ENCODE results near the gene PTPRG. TPM values are rescaled to one million over a fixed set of nuclear protein-coding genes. Genes with fewer than 3 reads are reported as not detected.

PTPRG gene
- total RNA-seq, 1 donor from 2014 or later: 3.7 TPM

DNA sequence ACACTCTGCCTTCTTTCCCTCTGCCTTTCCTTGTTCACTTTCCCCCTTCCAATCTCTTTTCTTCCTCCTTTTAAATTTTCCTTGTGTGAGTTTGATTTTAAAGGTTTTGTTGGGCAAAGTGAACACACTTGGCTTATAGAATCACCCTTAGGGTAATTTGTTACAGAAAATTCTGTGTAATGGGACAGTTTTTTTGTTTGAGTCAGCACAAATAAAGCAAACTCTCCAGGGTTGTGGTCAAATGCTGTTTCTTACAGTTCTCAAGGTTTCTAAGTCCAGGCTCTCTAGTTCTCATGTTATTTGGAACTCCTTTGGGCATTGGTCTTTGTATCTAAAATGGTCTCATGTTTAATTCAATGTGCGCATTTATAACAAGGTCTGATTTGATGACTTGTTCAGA, 307.1 kb downstream of the PTPRG start:
- Mint-ChIP-seq H3K27ac (no peak overlapping the region), H3K27me3 (ENCODE audit: insufficient read depth) (no peaks in the 10 kb centered on the region), H3K4me1 (ENCODE audit: low read depth) (no peaks in the 10 kb centered on the region), H3K4me3 (no peak overlapping the region), H3K9me3 (no peaks in the 10 kb centered on the region), H3K36me3 (ENCODE audit: low read depth) (no peaks in the 10 kb centered on the region)
- intact Hi-C loops (cut with micrococcal nuclease): no loop called here
- DNase-seq (ENCODE audit: low spot score): no peak

DNA sequence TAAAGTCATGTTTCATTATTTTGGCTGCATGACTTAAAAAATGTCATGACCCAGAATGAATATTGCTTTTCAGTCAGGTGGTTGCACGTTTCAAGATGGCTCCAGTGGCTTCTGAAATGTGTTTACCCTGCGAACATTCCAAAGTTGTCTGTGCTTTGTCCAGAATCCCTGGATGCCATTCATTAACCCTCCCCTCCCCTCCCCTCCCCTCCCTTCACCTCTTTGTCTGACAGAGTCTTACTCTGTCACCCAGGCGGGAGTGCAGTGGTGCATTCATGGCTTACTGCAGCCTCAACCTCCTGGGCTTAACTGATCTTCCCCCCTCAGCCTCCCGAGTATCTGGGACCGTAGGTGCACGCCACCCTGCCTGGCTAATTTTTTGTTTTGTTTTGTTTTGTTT, 308.0 kb downstream of the PTPRG start:
- Mint-ChIP-seq H3K36me3 (ENCODE audit: low read depth) (no peaks in the 10 kb centered on the region), H3K4me3 (no peak overlapping the region), H3K27me3 (ENCODE audit: insufficient read depth) (no peaks in the 10 kb centered on the region), H3K27ac (no peak overlapping the region), H3K9me3 (no peaks in the 10 kb centered on the region), H3K4me1 (ENCODE audit: low read depth) (no peaks in the 10 kb centered on the region)
- intact Hi-C loops (cut with micrococcal nuclease): no loop called here
- no peak for DNase-seq (ENCODE audit: low spot score)

DNA sequence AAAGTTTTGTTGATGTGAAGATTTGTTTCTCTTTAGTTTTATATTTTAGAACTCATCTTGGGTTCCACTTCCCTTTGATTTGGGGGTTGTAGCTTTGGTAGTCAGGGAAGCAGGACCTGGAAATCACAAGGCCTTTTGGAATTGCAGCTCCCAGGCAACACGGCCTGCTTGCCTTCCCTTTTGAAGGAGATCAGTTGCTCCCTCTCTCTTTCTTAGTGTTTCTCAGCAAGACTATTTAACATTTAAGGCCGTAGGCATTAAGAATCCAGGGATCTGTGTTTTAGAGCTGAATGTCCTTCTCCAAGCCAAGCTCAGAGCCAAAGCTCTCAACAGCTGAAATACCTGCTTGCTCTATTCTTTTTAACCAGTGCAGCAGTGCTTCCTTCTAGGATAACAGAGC, 310.3 kb downstream of the PTPRG start:
- no peak for DNase-seq (ENCODE audit: low spot score)
- Mint-ChIP-seq H3K27me3 (ENCODE audit: insufficient read depth) (no peaks in the 10 kb centered on the region), H3K4me3 (no peak overlapping the region), H3K4me1 (ENCODE audit: low read depth) (no peaks in the 10 kb centered on the region), H3K36me3 (ENCODE audit: low read depth) (no peaks in the 10 kb centered on the region), H3K27ac (no peak overlapping the region), H3K9me3 (no peaks in the 10 kb centered on the region)
- intact Hi-C loops (cut with micrococcal nuclease): no loop called here

DNA sequence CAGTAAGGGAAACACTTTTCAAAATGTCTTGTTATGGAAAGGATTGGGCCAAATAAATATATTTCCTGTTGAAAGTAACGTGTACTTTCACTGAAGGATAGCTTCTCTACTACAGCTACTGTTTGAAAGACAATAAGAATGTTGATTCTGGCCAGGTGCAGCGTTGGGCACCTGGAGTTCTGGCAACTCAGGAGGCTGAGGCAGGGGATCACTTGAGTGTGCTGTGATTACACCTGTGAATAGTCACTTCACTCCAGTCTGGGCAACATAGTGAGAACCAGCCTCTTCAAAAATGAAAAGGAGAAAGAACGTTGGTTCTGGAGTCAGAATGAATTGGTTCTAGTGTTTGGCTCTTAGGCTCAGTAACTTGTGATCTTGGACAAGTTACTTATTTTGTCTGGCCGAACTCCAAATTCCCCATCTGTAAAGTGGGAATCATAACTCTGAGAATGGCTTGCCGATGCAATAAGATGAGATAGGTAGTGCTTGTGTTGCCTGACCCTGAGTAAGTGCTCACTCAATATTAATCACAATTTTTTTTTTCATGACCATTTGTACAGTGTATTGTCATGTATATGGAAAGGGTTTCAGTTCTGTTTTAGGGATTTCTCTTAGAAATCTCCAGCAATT, 310.8 kb downstream of the PTPRG start:
- no peak for DNase-seq (ENCODE audit: low spot score)
- no peaks in the 10 kb centered on the region for H3K9me3 Mint-ChIP-seq
- H3K4me3 Mint-ChIP-seq: no peak overlapping the region
- intact Hi-C loops (cut with micrococcal nuclease): no loop called here
- H3K27me3 Mint-ChIP-seq (ENCODE audit: insufficient read depth): no peaks in the 10 kb centered on the region
- H3K4me1 Mint-ChIP-seq (ENCODE audit: low read depth): no peaks in the 10 kb centered on the region
- H3K36me3 Mint-ChIP-seq (ENCODE audit: low read depth): no peaks in the 10 kb centered on the region
- H3K27ac Mint-ChIP-seq: no peak overlapping the region

DNA sequence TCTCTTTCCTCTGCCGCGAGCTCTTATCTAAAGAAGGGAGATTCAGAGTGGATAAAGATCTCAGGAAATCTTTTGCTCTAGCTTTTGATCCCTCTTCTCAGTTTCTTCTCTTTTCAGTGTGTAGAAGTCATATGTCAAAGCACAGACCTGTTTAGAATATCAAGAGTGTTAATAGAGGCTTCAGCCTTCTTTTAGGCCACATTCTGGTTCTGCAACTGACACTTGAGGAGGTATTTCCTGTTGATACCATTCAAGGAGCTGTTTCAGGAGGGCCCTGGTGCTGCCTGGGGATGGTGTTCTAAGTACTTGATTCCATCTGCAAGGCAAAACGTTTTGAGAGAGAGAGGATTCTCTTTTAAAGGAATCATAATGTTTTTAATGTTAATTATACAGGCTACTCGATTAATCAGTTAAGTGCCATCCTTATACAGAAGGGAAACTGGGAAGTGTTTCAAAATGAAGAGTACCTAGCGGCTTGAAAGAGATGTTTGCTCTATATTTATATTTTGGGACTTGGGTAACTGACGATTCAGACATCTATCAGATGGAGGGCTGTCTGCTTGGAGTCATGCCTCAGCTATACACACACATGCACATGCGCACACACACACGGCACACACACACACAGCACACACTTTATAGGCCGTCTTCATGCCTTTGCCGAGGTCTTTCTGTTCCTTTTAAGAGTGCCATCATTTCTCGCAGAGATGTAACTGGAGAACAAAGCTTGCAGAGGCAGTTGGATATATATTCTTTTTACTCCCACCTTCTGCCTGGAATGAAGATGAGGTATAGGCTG, 313.9 kb downstream of the PTPRG start:
- Mint-ChIP-seq H3K4me1 (ENCODE audit: low read depth) (no peaks in the 10 kb centered on the region), H3K36me3 (ENCODE audit: low read depth) (no peaks in the 10 kb centered on the region), H3K9me3 (no peaks in the 10 kb centered on the region), H3K4me3 (no peak overlapping the region), H3K27ac (no peak overlapping the region), H3K27me3 (ENCODE audit: insufficient read depth) (peaks cover 4% of the 10 kb centered on the region)
- no peak for DNase-seq (ENCODE audit: low spot score)
- intact Hi-C loops (cut with micrococcal nuclease): no loop called here

DNA sequence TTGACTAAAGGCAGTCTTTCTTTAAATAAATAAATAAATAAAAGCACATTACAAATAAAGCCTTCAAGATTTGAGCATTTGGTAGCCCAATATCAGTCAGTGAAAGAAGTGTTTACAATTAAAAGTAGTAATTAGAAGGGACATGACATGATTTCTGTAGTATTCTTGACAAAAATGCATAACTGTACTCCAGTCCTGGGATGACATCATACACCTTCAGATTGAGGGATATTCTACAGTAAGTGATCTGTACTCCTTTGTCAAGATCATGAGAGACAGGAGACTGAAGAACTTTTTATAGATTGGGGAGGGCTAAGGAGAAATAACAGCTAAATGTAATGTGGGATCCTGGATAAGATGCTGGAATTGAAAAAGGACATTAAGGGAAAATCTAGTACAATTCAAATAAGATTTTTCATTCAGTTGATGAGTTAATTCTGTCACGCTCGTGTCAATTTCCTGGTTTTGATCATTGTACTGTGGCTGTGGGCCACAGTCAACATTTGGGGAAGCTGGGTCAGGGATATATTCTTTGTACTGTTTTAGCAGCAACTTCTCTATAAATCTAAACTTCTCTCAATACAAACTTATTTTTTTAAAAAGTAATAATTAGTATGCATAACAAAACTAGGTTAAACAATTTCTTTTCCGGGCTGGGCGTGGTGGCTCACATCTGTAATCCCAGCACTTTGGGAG, 314.8 kb downstream of the PTPRG start:
- no peak for DNase-seq (ENCODE audit: low spot score)
- Mint-ChIP-seq H3K9me3 (no peaks in the 10 kb centered on the region), H3K27me3 (ENCODE audit: insufficient read depth) (peaks cover 4% of the 10 kb centered on the region), H3K4me3 (no peak overlapping the region), H3K36me3 (ENCODE audit: low read depth) (no peaks in the 10 kb centered on the region), H3K4me1 (ENCODE audit: low read depth) (no peaks in the 10 kb centered on the region), H3K27ac (no peak overlapping the region)
- intact Hi-C loops (cut with micrococcal nuclease): no loop called here

DNA sequence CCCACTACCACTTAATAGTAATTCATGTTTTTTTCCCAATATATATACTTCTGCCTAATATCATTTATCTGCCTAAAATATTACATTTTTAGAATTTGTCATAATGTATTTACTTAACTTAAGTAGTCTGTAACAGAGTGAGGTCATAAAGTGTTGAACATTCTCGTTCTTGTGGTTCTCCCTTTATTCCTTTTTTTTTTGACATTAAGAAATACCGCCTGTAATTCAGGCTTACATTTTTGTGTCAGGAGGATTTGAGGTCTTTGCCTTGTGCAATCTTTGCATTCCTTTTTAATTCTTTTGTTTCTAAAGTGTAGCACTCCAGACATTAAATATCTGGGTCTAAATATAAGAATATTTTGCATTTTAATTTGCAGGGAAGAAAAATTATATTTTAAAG, 315.4 kb downstream of the PTPRG start:
- Mint-ChIP-seq H3K9me3 (no peaks in the 10 kb centered on the region), H3K4me3 (no peak overlapping the region), H3K27me3 (ENCODE audit: insufficient read depth) (peaks cover 4% of the 10 kb centered on the region), H3K36me3 (ENCODE audit: low read depth) (no peaks in the 10 kb centered on the region), H3K27ac (no peak overlapping the region), H3K4me1 (ENCODE audit: low read depth) (no peaks in the 10 kb centered on the region)
- intact Hi-C loops (cut with micrococcal nuclease): no loop called here
- DNase-seq (ENCODE audit: low spot score): no peak

DNA sequence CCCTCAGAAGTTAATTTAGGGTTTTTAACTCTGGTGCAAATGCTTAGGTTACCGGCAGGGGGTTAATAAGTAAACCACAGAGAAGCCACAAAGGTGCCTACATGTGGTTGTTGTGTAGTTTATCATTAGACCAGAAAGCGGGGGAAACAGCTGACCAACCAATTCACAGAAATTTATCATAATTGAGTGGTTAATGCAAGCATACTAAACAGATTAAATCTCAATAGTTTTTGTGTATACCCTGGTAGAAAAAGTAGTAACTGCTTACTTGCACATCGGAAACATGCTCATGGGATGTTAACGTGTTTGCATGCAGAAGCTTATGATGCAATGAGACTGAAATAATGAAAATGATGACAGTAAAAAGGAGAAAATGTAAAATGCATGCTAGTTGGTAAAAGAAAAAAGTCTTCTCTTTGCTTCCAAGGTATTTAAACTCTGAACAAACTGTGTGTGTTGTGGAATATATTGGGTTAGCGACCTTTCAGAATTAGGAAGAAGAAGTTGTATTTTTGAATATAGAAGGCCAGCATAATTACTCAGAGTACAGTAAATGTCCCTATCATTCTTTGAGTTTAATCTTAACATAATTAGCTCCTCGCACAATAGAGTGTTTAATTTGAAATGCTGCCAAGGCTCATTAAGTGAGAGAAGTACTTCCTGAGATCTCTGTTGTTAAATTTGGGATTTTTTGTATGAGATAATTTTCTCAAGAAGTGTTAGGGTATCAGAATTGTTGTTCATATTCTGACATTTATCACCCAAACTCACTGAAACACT, 316.2 kb downstream of the PTPRG start:
- DNase-seq (ENCODE audit: low spot score): no peak
- intact Hi-C loops (cut with micrococcal nuclease): no loop called here
- Mint-ChIP-seq H3K4me3 (no peak overlapping the region), H3K4me1 (ENCODE audit: low read depth) (no peaks in the 10 kb centered on the region), H3K9me3 (no peaks in the 10 kb centered on the region), H3K36me3 (ENCODE audit: low read depth) (no peaks in the 10 kb centered on the region), H3K27ac (no peak overlapping the region), H3K27me3 (ENCODE audit: insufficient read depth) (peaks cover 4% of the 10 kb centered on the region)

DNA sequence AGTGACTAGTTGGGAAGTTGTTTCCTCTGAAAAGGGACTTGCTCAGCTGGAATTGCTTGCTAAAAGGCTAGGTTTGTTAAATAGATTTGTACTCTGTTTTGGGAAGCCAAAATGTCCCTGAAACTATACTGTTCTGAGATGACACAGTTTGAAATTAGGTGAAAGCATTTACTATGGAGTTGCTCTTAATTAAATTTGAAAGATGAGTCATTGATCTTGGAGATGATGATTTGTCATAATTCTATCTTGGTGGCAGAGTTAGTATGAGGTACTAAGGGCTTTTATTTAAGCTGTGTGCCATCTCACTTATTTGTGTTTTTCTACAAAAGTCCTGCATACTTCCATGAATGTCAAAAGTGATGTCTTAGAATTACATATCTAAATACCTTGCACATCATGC, 320.9 kb downstream of the PTPRG start:
- intact Hi-C loops (cut with micrococcal nuclease): no loop called here

DNA sequence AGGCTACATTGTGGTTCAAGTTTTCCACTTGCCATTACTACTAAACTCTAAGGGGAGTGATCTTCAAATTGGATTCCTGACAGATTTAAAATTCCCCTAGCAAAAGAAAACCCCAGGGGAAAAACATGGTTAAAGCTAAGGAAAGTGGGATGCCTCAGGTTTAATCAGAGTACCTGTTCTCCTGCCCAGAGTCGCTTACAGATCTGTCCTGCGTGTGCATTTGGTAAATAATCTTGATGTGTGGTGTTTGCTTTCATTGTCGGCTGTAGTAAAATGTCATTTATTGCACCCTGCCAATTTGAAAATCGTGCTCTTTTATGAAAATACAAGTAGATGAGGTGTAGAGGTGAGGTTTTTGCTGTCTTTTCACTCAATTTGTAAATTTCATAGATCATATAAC, 323.4 kb downstream of the PTPRG start:
- Mint-ChIP-seq H3K9me3 (no peaks in the 10 kb centered on the region), H3K36me3 (ENCODE audit: low read depth) (no peaks in the 10 kb centered on the region), H3K4me3 (no peak overlapping the region), H3K4me1 (ENCODE audit: low read depth) (no peaks in the 10 kb centered on the region), H3K27ac (no peak overlapping the region), H3K27me3 (ENCODE audit: insufficient read depth) (peaks cover 6% of the 10 kb centered on the region)
- DNase-seq (ENCODE audit: low spot score): no peak
- intact Hi-C loops (cut with micrococcal nuclease): no loop called here

More for the DNA sequence above, 320.9 kb downstream of the PTPRG start:
- no peak overlapping the region for H3K27ac Mint-ChIP-seq
- no peaks in the 10 kb centered on the region for H3K4me1 Mint-ChIP-seq (ENCODE audit: low read depth)
- H3K27me3 Mint-ChIP-seq (ENCODE audit: insufficient read depth): peaks cover 9% of the 10 kb centered on the region
- no peak overlapping the region for H3K4me3 Mint-ChIP-seq
- no peak for DNase-seq (ENCODE audit: low spot score)
- no peaks in the 10 kb centered on the region for H3K9me3 Mint-ChIP-seq
- H3K36me3 Mint-ChIP-seq (ENCODE audit: low read depth): no peaks in the 10 kb centered on the region

DNA sequence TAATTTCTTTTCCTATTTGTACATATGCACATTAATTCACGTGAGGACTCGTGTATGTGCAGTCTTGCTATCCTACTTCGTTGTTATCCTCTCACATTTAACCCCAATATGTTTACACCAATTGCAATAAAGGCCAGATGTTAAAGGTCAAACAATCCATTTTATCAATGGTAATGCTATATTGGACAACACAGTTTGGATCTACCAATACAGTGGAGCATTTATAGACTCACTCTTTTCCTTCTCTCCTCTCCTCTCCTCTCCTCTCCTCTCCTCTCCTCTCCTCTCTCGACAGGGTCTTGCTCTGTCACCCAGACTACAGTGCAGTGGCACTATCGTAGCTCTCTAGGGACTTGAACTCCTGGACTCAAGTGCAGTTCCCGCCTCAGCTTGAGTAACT, 324.0 kb downstream of the PTPRG start:
- Mint-ChIP-seq H3K4me3 (no peak overlapping the region), H3K27me3 (ENCODE audit: insufficient read depth) (peaks cover 6% of the 10 kb centered on the region), H3K27ac (no peak overlapping the region), H3K36me3 (ENCODE audit: low read depth) (no peaks in the 10 kb centered on the region), H3K4me1 (ENCODE audit: low read depth) (no peaks in the 10 kb centered on the region), H3K9me3 (no peaks in the 10 kb centered on the region)
- DNase-seq (ENCODE audit: low spot score): no peak
- intact Hi-C loops (cut with micrococcal nuclease): no loop called here

DNA sequence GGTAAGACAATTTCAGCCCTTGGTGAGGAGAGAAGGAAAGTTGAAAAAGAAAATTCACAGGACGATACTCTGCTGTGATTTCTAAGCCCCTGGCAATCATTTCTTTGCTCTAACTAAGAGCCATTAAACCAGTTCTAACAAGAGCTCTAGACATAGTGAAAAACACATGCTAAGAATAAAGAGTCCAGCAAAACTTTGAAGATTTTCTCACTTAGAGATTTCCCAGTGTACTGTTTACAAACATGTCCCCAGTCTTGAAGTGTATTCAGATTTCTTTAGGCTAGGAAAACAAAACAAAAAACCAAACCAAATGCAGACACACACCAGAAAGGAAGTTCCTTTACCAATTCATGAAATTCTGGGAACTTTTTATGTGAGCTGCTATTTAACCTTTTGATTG, 325.8 kb downstream of the PTPRG start:
- no peak overlapping the region for H3K27ac Mint-ChIP-seq
- H3K9me3 Mint-ChIP-seq: no peaks in the 10 kb centered on the region
- no peak overlapping the region for H3K4me3 Mint-ChIP-seq
- H3K27me3 Mint-ChIP-seq (ENCODE audit: insufficient read depth): peaks cover 8% of the 10 kb centered on the region
- H3K36me3 Mint-ChIP-seq (ENCODE audit: low read depth): no peaks in the 10 kb centered on the region
- no peak for DNase-seq (ENCODE audit: low spot score)
- intact Hi-C loops (cut with micrococcal nuclease): no loop called here
- H3K4me1 Mint-ChIP-seq (ENCODE audit: low read depth): no peaks in the 10 kb centered on the region

DNA sequence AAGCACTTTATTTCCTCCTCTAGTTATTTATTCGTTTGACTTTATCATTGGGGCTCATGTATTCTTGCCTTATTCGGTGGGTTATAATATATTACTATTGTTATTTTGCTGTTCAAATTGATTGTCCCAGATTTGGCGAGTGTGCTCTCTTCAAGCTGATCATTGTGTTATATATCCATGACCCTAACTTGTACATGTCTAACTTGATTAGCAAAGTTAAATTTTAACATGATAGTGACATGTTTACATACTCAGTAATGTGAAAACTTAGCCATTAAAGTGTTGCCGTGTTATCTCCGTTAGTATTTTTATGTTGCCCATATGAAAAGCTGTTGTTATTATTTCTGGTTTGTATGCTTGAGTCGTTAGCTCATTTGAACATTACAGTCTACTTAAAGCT, 327.9 kb downstream of the PTPRG start:
- intact Hi-C loops (cut with micrococcal nuclease): no loop called here
- peaks cover 8% of the 10 kb centered on the region for H3K27me3 Mint-ChIP-seq (ENCODE audit: insufficient read depth)
- H3K27ac Mint-ChIP-seq: no peak overlapping the region
- no peak overlapping the region for H3K4me3 Mint-ChIP-seq
- no peaks in the 10 kb centered on the region for H3K36me3 Mint-ChIP-seq (ENCODE audit: low read depth)
- no peaks in the 10 kb centered on the region for H3K4me1 Mint-ChIP-seq (ENCODE audit: low read depth)
- no peaks in the 10 kb centered on the region for H3K9me3 Mint-ChIP-seq
- DNase-seq (ENCODE audit: low spot score): no peak

Measured in activated T-helper 1 cell treated with anti-CD3 and anti-CD28 coated beads, Interleukin-12 subunit alpha, Interleukin-12 subunit beta, Interleukin-2, Interleukin-4 antibody, amounts not matched to agents 30 ng/mL and 10 ng/mL and 1 ng/mL, durations not matched to agents 14 hours and 24 hours and 36 hours (primary cell).